Osteocyte (in vitro differentiated cells): ENCODE measurements around the gene TPD52L2. TPM values are rescaled to one million over a fixed set of nuclear protein-coding genes. Genes with fewer than 3 reads are reported as not detected.

ENCODE experiments used
- DNase-seq: peaks from one replicate; pipeline ENCODE4 v3.0.0; 2021; ENCODE audit warnings: mixed read lengths; ENCODE audit not compliant: unreplicated experiment; ENCODE audit errors: extremely low spot score
- H3K27ac Mint-ChIP-seq: one replicate; pipeline ENCODE4 v1.8.0; 2021; ENCODE audit warnings: mild to moderate bottlenecking, mixed read lengths; ENCODE audit not compliant: unreplicated experiment
- H3K27me3 Mint-ChIP-seq: one replicate; pipeline ENCODE4 v1.8.0; 2021; ENCODE audit warnings: mixed read lengths; ENCODE audit not compliant: unreplicated experiment
- H3K36me3 Mint-ChIP-seq: one replicate; pipeline ENCODE4 v1.8.0; 2021; ENCODE audit warnings: mixed read lengths; ENCODE audit not compliant: unreplicated experiment
- H3K4me1 Mint-ChIP-seq: one replicate; pipeline ENCODE4 v1.8.0; 2021; ENCODE audit warnings: mixed read lengths; ENCODE audit not compliant: unreplicated experiment
- H3K4me3 Mint-ChIP-seq: one replicate; pipeline ENCODE4 v1.8.0; 2021; ENCODE audit warnings: mild to moderate bottlenecking, moderate library complexity, mixed read lengths; ENCODE audit not compliant: unreplicated experiment
- H3K9me3 Mint-ChIP-seq: one replicate; pipeline ENCODE4 v1.8.0; 2021; ENCODE audit warnings: mixed read lengths; ENCODE audit not compliant: unreplicated experiment
- CTCF ChIP-seq: fragments of 200-600 bp; sonication (generic); IDR thresholded peaks from 2 replicates; pipeline ENCODE4 v1.5.0; 2021; ENCODE audit warnings: antibody characterized with exemption, mild to moderate bottlenecking, moderate library complexity
- total RNA-seq: library from RNA; stranded (reverse); gene quantifications from 2 replicates; pipeline ENCODE4 v1.2.1, GENCODE V29; 2021

The TPD52L2 gene
- total RNA-seq, 1 donor from 2014 or later = 102 TPM

GRCh38 chr20:63892402-63892801 is 27.3 kb downstream of the TPD52L2 start:
- no peak overlapping the region for H3K27ac Mint-ChIP-seq
- no peaks in the 10 kb centered on the region for H3K9me3 Mint-ChIP-seq
- TF ChIP-seq CTCF = no peak
- no peak for DNase-seq
- H3K27me3 Mint-ChIP-seq = no peaks in the 10 kb centered on the region
- peaks cover 23% of the 10 kb centered on the region for H3K36me3 Mint-ChIP-seq
- peaks cover 25% of the 10 kb centered on the region for H3K4me1 Mint-ChIP-seq
- H3K4me3 Mint-ChIP-seq = no peak overlapping the region

GRCh38 chr20:63893999-63894357 is 28.9 kb downstream of the TPD52L2 start:
- Mint-ChIP-seq H3K36me3 (peaks cover 20% of the 10 kb centered on the region), H3K4me3 (peak overlapping the region; percentile 79), H3K9me3 (no peaks in the 10 kb centered on the region), H3K4me1 (peaks cover 30% of the 10 kb centered on the region), H3K27me3 (no peaks in the 10 kb centered on the region), H3K27ac (peak overlapping the region; percentile 81)
- no peak for DNase-seq
- no peak for TF ChIP-seq CTCF

GRCh38 chr20:63894358-63895201 is 29.5 kb downstream of the TPD52L2 start, which contains the start of gene DNAJC5:
Gene DNAJC5, plus strand, starts transcription at chr20:63895126. Its CDS starts 33,220 bp downstream, at chr20:63928346.
- no peaks in the 10 kb centered on the region for H3K27me3 Mint-ChIP-seq
- peak within 1 kb of the TSS; percentile 85 for H3K27ac Mint-ChIP-seq
- DNase-seq = peak; percentile 99
- peak within 1 kb of the TSS; percentile 88 for H3K4me3 Mint-ChIP-seq
- H3K4me1 Mint-ChIP-seq = peaks cover 30% of the 10 kb centered on the region
- no peak for TF ChIP-seq CTCF
- peaks cover 17% of the 10 kb centered on the region for H3K36me3 Mint-ChIP-seq
- H3K9me3 Mint-ChIP-seq = no peaks in the 10 kb centered on the region

- Mint-ChIP-seq H3K27me3 (no peaks in the 10 kb centered on the region), H3K36me3 (peaks cover 12% of the 10 kb centered on the region), H3K9me3 (no peaks in the 10 kb centered on the region), H3K4me1 (peaks cover 30% of the 10 kb centered on the region), H3K27ac (peak overlapping the region; percentile 85), H3K4me3 (peak overlapping the region; percentile 88)
- TF ChIP-seq CTCF = no peak
- DNase-seq = no peak
These were observed 30.3 kb downstream of the TPD52L2 start for GRCh38 chr20:63895202-63895951.

GRCh38 chr20:63895952-63896263 is 30.8 kb downstream of the TPD52L2 start:
- no peak for DNase-seq
- Mint-ChIP-seq H3K9me3 (no peaks in the 10 kb centered on the region), H3K4me3 (peak overlapping the region; percentile 88), H3K27me3 (no peaks in the 10 kb centered on the region), H3K36me3 (peaks cover 11% of the 10 kb centered on the region), H3K4me1 (peaks cover 30% of the 10 kb centered on the region), H3K27ac (peak overlapping the region; percentile 85)
- TF ChIP-seq CTCF = no peak
